ENCODE data around the gene TSHZ3.

DNA sequence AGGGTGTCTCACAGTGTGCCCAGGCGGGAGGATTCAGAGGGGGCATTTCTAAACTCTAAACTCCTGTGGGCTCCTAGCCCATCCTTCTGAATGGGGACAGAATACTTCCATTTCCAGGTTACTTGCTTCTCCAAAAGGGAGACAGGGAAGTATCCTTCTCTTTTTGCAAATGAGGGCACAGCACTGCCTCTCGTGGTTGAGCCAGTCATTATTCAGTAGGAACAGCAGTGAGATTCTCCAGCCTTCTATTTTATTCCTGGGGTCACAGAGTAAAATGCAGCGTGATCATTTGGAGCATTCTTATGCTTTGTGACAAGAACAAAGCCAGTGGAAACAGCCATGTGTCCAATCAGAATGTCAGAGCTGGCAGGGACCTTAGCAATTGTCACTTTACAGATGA, 15.7 kb upstream of the TSHZ3 start:
- TF ChIP-seq RAD21 (conservative IDR thresholded peaks at IDR 0.05) (peak; percentile 13), POLR2AphosphoS5 (IDR thresholded peaks at IDR 0.05) (no peak), EZH2 (IDR thresholded peaks at IDR 0.05; ENCODE audit: borderline replicate concordance, insufficient read depth, low read length, poor library complexity, severe bottlenecking) (no peak), MXI1 (conservative IDR thresholded peaks at IDR 0.05; ENCODE audit: poor library complexity, severe bottlenecking) (no peak), TAF1 (IDR thresholded peaks at IDR 0.05; ENCODE audit: low read depth) (no peak), EP300 (conservative IDR thresholded peaks at IDR 0.05; ENCODE audit: poor library complexity, severe bottlenecking) (no peak)
- TF ChIP-seq, protein P1, sequence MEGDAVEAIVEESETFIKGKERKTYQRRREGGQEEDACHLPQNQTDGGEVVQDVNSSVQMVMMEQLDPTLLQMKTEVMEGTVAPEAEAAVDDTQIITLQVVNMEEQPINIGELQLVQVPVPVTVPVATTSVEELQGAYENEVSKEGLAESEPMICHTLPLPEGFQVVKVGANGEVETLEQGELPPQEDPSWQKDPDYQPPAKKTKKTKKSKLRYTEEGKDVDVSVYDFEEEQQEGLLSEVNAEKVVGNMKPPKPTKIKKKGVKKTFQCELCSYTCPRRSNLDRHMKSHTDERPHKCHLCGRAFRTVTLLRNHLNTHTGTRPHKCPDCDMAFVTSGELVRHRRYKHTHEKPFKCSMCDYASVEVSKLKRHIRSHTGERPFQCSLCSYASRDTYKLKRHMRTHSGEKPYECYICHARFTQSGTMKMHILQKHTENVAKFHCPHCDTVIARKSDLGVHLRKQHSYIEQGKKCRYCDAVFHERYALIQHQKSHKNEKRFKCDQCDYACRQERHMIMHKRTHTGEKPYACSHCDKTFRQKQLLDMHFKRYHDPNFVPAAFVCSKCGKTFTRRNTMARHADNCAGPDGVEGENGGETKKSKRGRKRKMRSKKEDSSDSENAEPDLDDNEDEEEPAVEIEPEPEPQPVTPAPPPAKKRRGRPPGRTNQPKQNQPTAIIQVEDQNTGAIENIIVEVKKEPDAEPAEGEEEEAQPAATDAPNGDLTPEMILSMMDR (IDR thresholded peaks at IDR 0.05; ENCODE audit: poor library complexity, severe bottlenecking), result peak; percentile 44
- TF ChIP-seq, protein P2, sequence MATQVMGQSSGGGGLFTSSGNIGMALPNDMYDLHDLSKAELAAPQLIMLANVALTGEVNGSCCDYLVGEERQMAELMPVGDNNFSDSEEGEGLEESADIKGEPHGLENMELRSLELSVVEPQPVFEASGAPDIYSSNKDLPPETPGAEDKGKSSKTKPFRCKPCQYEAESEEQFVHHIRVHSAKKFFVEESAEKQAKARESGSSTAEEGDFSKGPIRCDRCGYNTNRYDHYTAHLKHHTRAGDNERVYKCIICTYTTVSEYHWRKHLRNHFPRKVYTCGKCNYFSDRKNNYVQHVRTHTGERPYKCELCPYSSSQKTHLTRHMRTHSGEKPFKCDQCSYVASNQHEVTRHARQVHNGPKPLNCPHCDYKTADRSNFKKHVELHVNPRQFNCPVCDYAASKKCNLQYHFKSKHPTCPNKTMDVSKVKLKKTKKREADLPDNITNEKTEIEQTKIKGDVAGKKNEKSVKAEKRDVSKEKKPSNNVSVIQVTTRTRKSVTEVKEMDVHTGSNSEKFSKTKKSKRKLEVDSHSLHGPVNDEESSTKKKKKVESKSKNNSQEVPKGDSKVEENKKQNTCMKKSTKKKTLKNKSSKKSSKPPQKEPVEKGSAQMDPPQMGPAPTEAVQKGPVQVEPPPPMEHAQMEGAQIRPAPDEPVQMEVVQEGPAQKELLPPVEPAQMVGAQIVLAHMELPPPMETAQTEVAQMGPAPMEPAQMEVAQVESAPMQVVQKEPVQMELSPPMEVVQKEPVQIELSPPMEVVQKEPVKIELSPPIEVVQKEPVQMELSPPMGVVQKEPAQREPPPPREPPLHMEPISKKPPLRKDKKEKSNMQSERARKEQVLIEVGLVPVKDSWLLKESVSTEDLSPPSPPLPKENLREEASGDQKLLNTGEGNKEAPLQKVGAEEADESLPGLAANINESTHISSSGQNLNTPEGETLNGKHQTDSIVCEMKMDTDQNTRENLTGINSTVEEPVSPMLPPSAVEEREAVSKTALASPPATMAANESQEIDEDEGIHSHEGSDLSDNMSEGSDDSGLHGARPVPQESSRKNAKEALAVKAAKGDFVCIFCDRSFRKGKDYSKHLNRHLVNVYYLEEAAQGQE (IDR thresholded peaks at IDR 0.05; ENCODE audit: borderline replicate concordance), result no peak
